ENCODE measurements around the gene EPPIN. TPM values are rescaled to one million over a fixed set of nuclear protein-coding genes. Genes with fewer than 3 reads are reported as not detected.

Gene EPPIN
- total and polyA plus RNA-seq, 2 of the 8 experiments (the other 6 are each of a cell fraction or from before 2014, with no cell fraction given) = 0.06 TPM; not detected in 1

DNA sequence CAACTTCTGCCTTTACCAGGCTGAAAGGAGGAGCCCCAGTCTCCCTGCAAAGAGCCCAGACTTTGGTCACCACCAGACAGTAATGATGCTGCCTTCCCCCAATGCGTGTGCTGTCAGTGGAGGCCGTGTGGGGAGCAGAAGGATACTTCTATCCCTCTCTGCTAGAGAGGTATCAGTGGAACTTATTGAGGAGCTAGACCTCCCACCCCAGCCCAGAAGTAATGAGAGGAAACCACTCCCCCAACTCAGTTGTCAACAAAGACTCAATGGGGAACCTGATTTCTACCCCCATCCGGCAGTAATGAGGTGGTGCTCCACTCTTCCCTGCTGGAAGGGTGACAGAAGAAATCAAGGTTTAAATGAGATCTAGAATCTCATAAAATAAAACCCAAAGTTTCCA lies 36.3 kb upstream of the EPPIN start (continued):
- TF ChIP-seq, protein P1, sequence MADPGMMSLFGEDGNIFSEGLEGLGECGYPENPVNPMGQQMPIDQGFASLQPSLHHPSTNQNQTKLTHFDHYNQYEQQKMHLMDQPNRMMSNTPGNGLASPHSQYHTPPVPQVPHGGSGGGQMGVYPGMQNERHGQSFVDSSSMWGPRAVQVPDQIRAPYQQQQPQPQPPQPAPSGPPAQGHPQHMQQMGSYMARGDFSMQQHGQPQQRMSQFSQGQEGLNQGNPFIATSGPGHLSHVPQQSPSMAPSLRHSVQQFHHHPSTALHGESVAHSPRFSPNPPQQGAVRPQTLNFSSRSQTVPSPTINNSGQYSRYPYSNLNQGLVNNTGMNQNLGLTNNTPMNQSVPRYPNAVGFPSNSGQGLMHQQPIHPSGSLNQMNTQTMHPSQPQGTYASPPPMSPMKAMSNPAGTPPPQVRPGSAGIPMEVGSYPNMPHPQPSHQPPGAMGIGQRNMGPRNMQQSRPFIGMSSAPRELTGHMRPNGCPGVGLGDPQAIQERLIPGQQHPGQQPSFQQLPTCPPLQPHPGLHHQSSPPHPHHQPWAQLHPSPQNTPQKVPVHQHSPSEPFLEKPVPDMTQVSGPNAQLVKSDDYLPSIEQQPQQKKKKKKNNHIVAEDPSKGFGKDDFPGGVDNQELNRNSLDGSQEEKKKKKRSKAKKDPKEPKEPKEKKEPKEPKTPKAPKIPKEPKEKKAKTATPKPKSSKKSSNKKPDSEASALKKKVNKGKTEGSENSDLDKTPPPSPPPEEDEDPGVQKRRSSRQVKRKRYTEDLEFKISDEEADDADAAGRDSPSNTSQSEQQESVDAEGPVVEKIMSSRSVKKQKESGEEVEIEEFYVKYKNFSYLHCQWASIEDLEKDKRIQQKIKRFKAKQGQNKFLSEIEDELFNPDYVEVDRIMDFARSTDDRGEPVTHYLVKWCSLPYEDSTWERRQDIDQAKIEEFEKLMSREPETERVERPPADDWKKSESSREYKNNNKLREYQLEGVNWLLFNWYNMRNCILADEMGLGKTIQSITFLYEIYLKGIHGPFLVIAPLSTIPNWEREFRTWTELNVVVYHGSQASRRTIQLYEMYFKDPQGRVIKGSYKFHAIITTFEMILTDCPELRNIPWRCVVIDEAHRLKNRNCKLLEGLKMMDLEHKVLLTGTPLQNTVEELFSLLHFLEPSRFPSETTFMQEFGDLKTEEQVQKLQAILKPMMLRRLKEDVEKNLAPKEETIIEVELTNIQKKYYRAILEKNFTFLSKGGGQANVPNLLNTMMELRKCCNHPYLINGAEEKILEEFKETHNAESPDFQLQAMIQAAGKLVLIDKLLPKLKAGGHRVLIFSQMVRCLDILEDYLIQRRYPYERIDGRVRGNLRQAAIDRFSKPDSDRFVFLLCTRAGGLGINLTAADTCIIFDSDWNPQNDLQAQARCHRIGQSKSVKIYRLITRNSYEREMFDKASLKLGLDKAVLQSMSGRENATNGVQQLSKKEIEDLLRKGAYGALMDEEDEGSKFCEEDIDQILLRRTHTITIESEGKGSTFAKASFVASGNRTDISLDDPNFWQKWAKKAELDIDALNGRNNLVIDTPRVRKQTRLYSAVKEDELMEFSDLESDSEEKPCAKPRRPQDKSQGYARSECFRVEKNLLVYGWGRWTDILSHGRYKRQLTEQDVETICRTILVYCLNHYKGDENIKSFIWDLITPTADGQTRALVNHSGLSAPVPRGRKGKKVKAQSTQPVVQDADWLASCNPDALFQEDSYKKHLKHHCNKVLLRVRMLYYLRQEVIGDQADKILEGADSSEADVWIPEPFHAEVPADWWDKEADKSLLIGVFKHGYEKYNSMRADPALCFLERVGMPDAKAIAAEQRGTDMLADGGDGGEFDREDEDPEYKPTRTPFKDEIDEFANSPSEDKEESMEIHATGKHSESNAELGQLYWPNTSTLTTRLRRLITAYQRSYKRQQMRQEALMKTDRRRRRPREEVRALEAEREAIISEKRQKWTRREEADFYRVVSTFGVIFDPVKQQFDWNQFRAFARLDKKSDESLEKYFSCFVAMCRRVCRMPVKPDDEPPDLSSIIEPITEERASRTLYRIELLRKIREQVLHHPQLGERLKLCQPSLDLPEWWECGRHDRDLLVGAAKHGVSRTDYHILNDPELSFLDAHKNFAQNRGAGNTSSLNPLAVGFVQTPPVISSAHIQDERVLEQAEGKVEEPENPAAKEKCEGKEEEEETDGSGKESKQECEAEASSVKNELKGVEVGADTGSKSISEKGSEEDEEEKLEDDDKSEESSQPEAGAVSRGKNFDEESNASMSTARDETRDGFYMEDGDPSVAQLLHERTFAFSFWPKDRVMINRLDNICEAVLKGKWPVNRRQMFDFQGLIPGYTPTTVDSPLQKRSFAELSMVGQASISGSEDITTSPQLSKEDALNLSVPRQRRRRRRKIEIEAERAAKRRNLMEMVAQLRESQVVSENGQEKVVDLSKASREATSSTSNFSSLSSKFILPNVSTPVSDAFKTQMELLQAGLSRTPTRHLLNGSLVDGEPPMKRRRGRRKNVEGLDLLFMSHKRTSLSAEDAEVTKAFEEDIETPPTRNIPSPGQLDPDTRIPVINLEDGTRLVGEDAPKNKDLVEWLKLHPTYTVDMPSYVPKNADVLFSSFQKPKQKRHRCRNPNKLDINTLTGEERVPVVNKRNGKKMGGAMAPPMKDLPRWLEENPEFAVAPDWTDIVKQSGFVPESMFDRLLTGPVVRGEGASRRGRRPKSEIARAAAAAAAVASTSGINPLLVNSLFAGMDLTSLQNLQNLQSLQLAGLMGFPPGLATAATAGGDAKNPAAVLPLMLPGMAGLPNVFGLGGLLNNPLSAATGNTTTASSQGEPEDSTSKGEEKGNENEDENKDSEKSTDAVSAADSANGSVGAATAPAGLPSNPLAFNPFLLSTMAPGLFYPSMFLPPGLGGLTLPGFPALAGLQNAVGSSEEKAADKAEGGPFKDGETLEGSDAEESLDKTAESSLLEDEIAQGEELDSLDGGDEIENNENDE (IDR thresholded peaks at IDR 0.05; ENCODE audit: insufficient replicate concordance, low read length) = no peak
- TF ChIP-seq BRCA1 (IDR thresholded peaks at IDR 0.05; ENCODE audit: low read depth, low read length) (no peak), YY1 (IDR thresholded peaks at IDR 0.05; ENCODE audit: low read depth, low read length) (no peak), KDM1A (IDR thresholded peaks at IDR 0.05; ENCODE audit: borderline replicate concordance, low read length) (no peak)
